GM23338 (cell line): ENCODE results near the gene FARSA. TPM values are rescaled to one million over a fixed set of nuclear protein-coding genes. Genes with fewer than 3 reads are reported as not detected.

Experiments
- ATAC-seq: fragments of 200-7000 bp; cut with Tn5 transposase; 3 replicates; pipeline ENCODE4 v1.9.1; 2020
- DNase-seq: peaks from one replicate; pipeline ENCODE4 v3.0.0-alpha.2; 2015; ENCODE audit warnings: low spot score
- H2AFZ ChIP-seq: fragments of 200-600 bp; sonication (generic); 2 replicates; pipeline ENCODE4 v1.8.0; 2016; ENCODE audit warnings: antibody characterized with exemption, mild to moderate bottlenecking, moderate library complexity
- H3F3A ChIP-seq: fragments of 200-600 bp; sonication (generic); replicated peaks from 2 replicates; pipeline ENCODE4 v1.8.0; 2017; ENCODE audit warnings: antibody characterized with exemption, mixed run types, low read depth
- H3K27ac ChIP-seq: fragments of 200-600 bp; sonication (generic); 2 replicates; pipeline ENCODE4 v1.6.1; 2016; ENCODE audit warnings: low read depth
- H3K27me3 ChIP-seq: fragments of 200-600 bp; sonication (generic); 2 replicates; pipeline ENCODE4 v1.8.0; 2016; ENCODE audit warnings: mild to moderate bottlenecking, mixed run types, moderate library complexity; ENCODE audit not compliant: insufficient read depth
- H3K36me3 ChIP-seq: fragments of 200-600 bp; sonication (generic); 2 replicates; pipeline ENCODE4 v1.8.0; 2016; ENCODE audit warnings: mild to moderate bottlenecking; ENCODE audit not compliant: insufficient read depth
- H3K4me1 ChIP-seq: fragments of 200-600 bp; sonication (generic); 2 replicates; pipeline ENCODE4 v1.8.0; 2016; ENCODE audit warnings: mild to moderate bottlenecking, moderate library complexity; ENCODE audit not compliant: insufficient read depth
- H3K4me2 ChIP-seq: fragments of 200-600 bp; sonication (generic); 2 replicates; pipeline ENCODE4 v1.7.1; 2017; ENCODE audit warnings: mixed run types
- H3K4me3 ChIP-seq: fragments of 200-600 bp; sonication (generic); 2 replicates; pipeline ENCODE4 v1.6.1; 2016; ENCODE audit warnings: mixed run types
- H3K79me2 ChIP-seq: fragments of 200-600 bp; sonication (generic); replicated peaks from 2 replicates; pipeline ENCODE4 v1.8.0; 2017; ENCODE audit warnings: mild to moderate bottlenecking; ENCODE audit not compliant: insufficient read depth
- H3K9me2 ChIP-seq: fragments of 200-600 bp; sonication (generic); 2 replicates; pipeline ENCODE4 v1.8.0; 2017; ENCODE audit not compliant: insufficient read depth
- H4K20me1 ChIP-seq: fragments of 200-600 bp; sonication (generic); replicated peaks from 2 replicates; pipeline ENCODE4 v1.8.0; 2017; ENCODE audit warnings: mild to moderate bottlenecking; ENCODE audit not compliant: insufficient read depth
- H3K27ac Mint-ChIP-seq: 2 replicates; pipeline ENCODE4 v1.8.0; 2020; ENCODE audit warnings: inconsistent platforms, mild to moderate bottlenecking, moderate library complexity, mixed read lengths
- H3K27me3 Mint-ChIP-seq: 3 replicates; pipeline ENCODE4 v1.8.0; 2022; ENCODE audit warnings: low read depth, mild to moderate bottlenecking, moderate library complexity, mixed read lengths, inconsistent platforms; ENCODE audit not compliant: insufficient read depth, poor library complexity
- H3K36me3 Mint-ChIP-seq: 3 replicates; pipeline ENCODE4 v1.8.0; 2021; ENCODE audit warnings: low read depth, mild to moderate bottlenecking, inconsistent platforms, moderate library complexity, mixed read lengths
- H3K4me1 Mint-ChIP-seq: 3 replicates; pipeline ENCODE4 v1.8.0; 2020; ENCODE audit warnings: mild to moderate bottlenecking, inconsistent platforms, mixed read lengths
- H3K4me3 Mint-ChIP-seq: 3 replicates; pipeline ENCODE4 v1.8.0; 2021; ENCODE audit warnings: moderate library complexity, mild to moderate bottlenecking, inconsistent platforms, mixed read lengths
- H3K9me3 Mint-ChIP-seq: 3 replicates; pipeline ENCODE4 v1.8.0; 2020; ENCODE audit warnings: moderate library complexity, mild to moderate bottlenecking, inconsistent platforms, mixed read lengths
- CREB1 ChIP-seq: fragments of 250-450 bp; sonication (Bioruptor Pico); IDR thresholded peaks from 2 replicates; pipeline ENCODE4 v1.5.0; 2020; ENCODE audit warnings: low read depth, mild to moderate bottlenecking, moderate library complexity
- EZH2 ChIP-seq: fragments of 200-600 bp; sonication (generic); IDR thresholded peaks from one replicate; pipeline ENCODE4 v1.8.0; 2017; ENCODE audit warnings: antibody characterized with exemption, mild to moderate bottlenecking, low read depth; ENCODE audit not compliant: unreplicated experiment
- EZH2phosphoT487 ChIP-seq: fragments of 200-600 bp; sonication (generic); IDR thresholded peaks from one replicate; pipeline ENCODE4 v1.8.1; 2018; ENCODE audit warnings: antibody characterized with exemption; ENCODE audit not compliant: unreplicated experiment
- JUNB ChIP-seq: IDR thresholded peaks from one replicate; pipeline ENCODE4 v1.6.1; 2016; ENCODE audit warnings: antibody characterized with exemption; ENCODE audit not compliant: unreplicated experiment
- NANOG ChIP-seq: IDR thresholded peaks from 2 replicates; pipeline ENCODE4 v1.6.1; 2016; ENCODE audit warnings: antibody characterized with exemption, borderline replicate concordance
- POLR2AphosphoS5 ChIP-seq: IDR thresholded peaks from 2 replicates; pipeline ENCODE4 v1.6.1; 2016; ENCODE audit warnings: antibody characterized with exemption, low read depth
- REST ChIP-seq: IDR thresholded peaks from one replicate; pipeline ENCODE4 v1.6.1; 2018; ENCODE audit warnings: antibody characterized with exemption; ENCODE audit not compliant: unreplicated experiment
- STAT1 ChIP-seq: IDR thresholded peaks from one replicate; pipeline ENCODE4 v1.6.1; 2016; ENCODE audit warnings: antibody characterized with exemption; ENCODE audit not compliant: unreplicated experiment
- ZNF114 ChIP-seq: fragments of 250-450 bp; sonication (Bioruptor Pico); IDR thresholded peaks from 2 replicates; pipeline ENCODE4 v1.5.0; 2020; ENCODE audit warnings: mild to moderate bottlenecking, moderate library complexity
- ZNF331 ChIP-seq: fragments of 250-450 bp; sonication (Bioruptor Pico); IDR thresholded peaks from 2 replicates; pipeline ENCODE4 v1.5.0; 2020; ENCODE audit warnings: low read depth, mild to moderate bottlenecking, moderate library complexity
- polyA plus RNA-seq: library from polyadenylated mRNA; unstranded; fragments of >200 nt; fragmentation: Nextera tagmentation; extraction: Ambion mirVana; gene quantifications from 2 replicates; pipeline ENCODE4 v1.2.1, GENCODE V29; 2016
- total RNA-seq: library from RNA; depleted of rRNA; stranded (reverse); fragments of >200 nt; shearing (Covaris generic); gene quantifications from 2 replicates; pipeline ENCODE4 v1.2.3, GENCODE V29; 2014
- TF ChIP-seq, protein P1 (sequence below): IDR thresholded peaks from 2 replicates; pipeline ENCODE4 v1.6.1; 2016; ENCODE audit warnings: antibody characterized with exemption
- TF ChIP-seq, protein P2 (sequence below), 2 experiments: fragments of 200-600 bp in 1 of 2; sonication (generic) in 1 of 2; conservative IDR thresholded peaks; 2 replicates each; pipeline versions ENCODE4 v1.5.1 to v1.6.1; 2016 to 2017; ENCODE audit warnings: antibody characterized with exemption in 2 of 2, low read depth in 2 of 2, mild to moderate bottlenecking in 2 of 2, moderate library complexity in 1 of 2

The FARSA gene
- total and polyA plus RNA-seq, 2 experiments from 2014 or later, result 74.7 to 86.4 TPM

DNA sequence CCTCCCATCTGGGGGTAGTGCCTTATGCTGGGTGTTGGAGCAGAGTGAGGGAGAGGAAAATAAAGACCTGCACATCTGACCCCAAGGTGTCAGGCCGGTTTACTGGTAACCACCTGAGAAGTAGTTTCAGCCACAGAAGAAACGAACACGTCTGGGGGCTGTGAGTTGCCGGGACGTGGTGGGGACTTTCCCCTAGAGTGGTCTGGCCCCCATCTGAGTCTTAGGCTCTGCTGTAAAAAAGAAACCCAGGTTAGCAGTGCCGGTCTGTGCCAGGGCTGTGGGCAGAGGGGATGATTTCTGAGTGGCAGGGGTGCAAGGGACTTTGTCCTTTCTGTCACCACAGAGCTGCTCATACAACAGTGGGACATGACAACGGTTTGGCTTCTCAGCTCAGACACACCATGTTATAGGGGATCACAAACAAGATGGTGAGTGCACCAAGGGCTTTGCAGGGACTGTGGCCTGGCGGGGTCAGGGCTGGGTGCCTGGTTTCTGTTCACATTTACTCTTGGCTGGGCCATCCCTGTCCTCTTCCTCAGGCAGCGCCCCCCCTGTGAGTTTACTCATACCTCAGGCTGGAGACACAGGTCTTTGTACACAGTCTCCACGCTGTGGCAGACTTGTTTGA is 33.5 kb downstream of the FARSA start (continued):
- TF ChIP-seq REST, result no peak

- ATAC-seq, result no peak
- Histone ChIP-seq H3K4me2 (no peak overlapping the region), H3K36me3 (peaks cover 16% of the 10 kb centered on the region)
Measured at GRCh38 chr19:12896460-12896859, 37.1 kb downstream of the FARSA start.

More at GRCh38 chr19:12896460-12896859, 37.1 kb downstream of the FARSA start:
- Mint-ChIP-seq H3K4me1 (no peaks in the 10 kb centered on the region), H3K4me3 (no peak overlapping the region), H3K36me3 (peaks cover 55% of the 10 kb centered on the region), H3K27me3 (peaks cover 8% of the 10 kb centered on the region), H3K9me3 (no peaks in the 10 kb centered on the region; the same call in 2 of the 3 replicates), H3K27ac (no peak overlapping the region)
- H3K79me2 ChIP-seq, result peaks cover 14% of the 10 kb centered on the region
- H3K27me3 ChIP-seq, result no peaks in the 10 kb centered on the region
- no peaks in the 10 kb centered on the region for H3K9me2 ChIP-seq
- no peak overlapping the region for H2AFZ ChIP-seq
- TF ChIP-seq EZH2phosphoT487 (no peak), POLR2AphosphoS5 (no peak), ZNF114 (CRISPR knock-in tag) (no peak), REST (no peak), ZNF331 (CRISPR knock-in tag) (no peak), JUNB (no peak), CREB1 (CRISPR knock-in tag) (no peak), STAT1 (no peak), NANOG (no peak), EZH2 (no peak)
- TF ChIP-seq, protein P1, sequence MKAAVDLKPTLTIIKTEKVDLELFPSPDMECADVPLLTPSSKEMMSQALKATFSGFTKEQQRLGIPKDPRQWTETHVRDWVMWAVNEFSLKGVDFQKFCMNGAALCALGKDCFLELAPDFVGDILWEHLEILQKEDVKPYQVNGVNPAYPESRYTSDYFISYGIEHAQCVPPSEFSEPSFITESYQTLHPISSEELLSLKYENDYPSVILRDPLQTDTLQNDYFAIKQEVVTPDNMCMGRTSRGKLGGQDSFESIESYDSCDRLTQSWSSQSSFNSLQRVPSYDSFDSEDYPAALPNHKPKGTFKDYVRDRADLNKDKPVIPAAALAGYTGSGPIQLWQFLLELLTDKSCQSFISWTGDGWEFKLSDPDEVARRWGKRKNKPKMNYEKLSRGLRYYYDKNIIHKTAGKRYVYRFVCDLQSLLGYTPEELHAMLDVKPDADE, result no peak
- TF ChIP-seq, protein P2, sequence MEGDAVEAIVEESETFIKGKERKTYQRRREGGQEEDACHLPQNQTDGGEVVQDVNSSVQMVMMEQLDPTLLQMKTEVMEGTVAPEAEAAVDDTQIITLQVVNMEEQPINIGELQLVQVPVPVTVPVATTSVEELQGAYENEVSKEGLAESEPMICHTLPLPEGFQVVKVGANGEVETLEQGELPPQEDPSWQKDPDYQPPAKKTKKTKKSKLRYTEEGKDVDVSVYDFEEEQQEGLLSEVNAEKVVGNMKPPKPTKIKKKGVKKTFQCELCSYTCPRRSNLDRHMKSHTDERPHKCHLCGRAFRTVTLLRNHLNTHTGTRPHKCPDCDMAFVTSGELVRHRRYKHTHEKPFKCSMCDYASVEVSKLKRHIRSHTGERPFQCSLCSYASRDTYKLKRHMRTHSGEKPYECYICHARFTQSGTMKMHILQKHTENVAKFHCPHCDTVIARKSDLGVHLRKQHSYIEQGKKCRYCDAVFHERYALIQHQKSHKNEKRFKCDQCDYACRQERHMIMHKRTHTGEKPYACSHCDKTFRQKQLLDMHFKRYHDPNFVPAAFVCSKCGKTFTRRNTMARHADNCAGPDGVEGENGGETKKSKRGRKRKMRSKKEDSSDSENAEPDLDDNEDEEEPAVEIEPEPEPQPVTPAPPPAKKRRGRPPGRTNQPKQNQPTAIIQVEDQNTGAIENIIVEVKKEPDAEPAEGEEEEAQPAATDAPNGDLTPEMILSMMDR (conservative IDR thresholded peaks at IDR 0.05; ENCODE audit: low read depth in 2 of 2), result no peak
- no peak overlapping the region for H3K4me3 ChIP-seq
- peaks cover 9% of the 10 kb centered on the region for H4K20me1 ChIP-seq
- peaks cover 9% of the 10 kb centered on the region for H3F3A ChIP-seq
- DNase-seq, result no peak
- 0 out of 2 replicates have a peak, but pooled peaks cover 6% of the 10 kb centered on the region for H3K4me1 ChIP-seq
- no peak overlapping the region for H3K27ac ChIP-seq
